ENCODE results near the gene ASGR2. TPM values are rescaled to one million over a fixed set of nuclear protein-coding genes. Genes with fewer than 3 reads are reported as not detected.

The ASGR2 gene
- polyA plus RNA-seq, 3 donors, result 53.3 to 148 (median 78.3) TPM

GRCh38 chr17:7133424-7133823, 18.8 kb upstream of the ASGR2 start:
- Histone ChIP-seq H3K9ac (ENCODE audit: insufficient read depth, low read length, poor library complexity, severe bottlenecking) (peak overlapping the region; percentile 85), H3K27ac (ENCODE audit: low read depth in 1 of 2, low read length in 2 of 2) (peak overlapping the region; percentile 100), H3K9me3 (replicated peaks in 1 of 2; ENCODE audit: control insufficient read depth in 1 of 2, insufficient read depth in 1 of 2, low read length in 2 of 2) (no peaks in the 10 kb centered on the region), H3K4me2 (replicated peaks; ENCODE audit: extremely low read depth, low read length, poor library complexity, severe bottlenecking) (peak overlapping the region; percentile 52), H3K4me1 (ENCODE audit: control insufficient read depth in 1 of 2, insufficient read depth in 2 of 2, low read length in 2 of 2) (peaks cover 94 to 98% of the 10 kb centered on the region in 2 donors), H3K79me2 (ENCODE audit: insufficient read depth, low read length) (peaks cover 16% of the 10 kb centered on the region), H2AFZ (ENCODE audit: insufficient read depth, low read depth, low read length, poor library complexity, severe bottlenecking) (peak overlapping the region; percentile 44), H3K4me3 (replicated peaks in 1 of 3; ENCODE audit: low read depth in 2 of 3, low read length in 3 of 3) (peak overlapping the region in 2 of 3 experiments; percentile 18 to 55), H3K27me3 (ENCODE audit: control insufficient read depth in 2 of 2, insufficient read depth in 2 of 2, low read length in 2 of 2) (no peaks in the 10 kb centered on the region), H3K36me3 (replicated peaks in 1 of 2; ENCODE audit: control insufficient read depth in 1 of 2, insufficient read depth in 2 of 2, low read length in 2 of 2) (no peaks in the 10 kb centered on the region), H4K20me1 (ENCODE audit: insufficient read depth, low read length) (no peaks in the 10 kb centered on the region)
- H3K27ac Mint-ChIP-seq, result peak overlapping the region; percentile 97 to 100 (median 100)
- 0% methylated on average over 14 of the region's 19 CpGs for WGBS (ENCODE audit: insufficient coverage)
- H3K27me3 Mint-ChIP-seq (ENCODE audit: low read depth in 3 of 3), result peaks cover 0 to 6% (median 0%) of the 10 kb centered on the region in 3 donors
- H3K4me3 Mint-ChIP-seq, result peak overlapping the region; percentile 68 to 81
- peaks cover 0 to 3% (median 0%) of the 10 kb centered on the region in 7 donors for H3K9me3 Mint-ChIP-seq
- intact Hi-C loops (cut with micrococcal nuclease), result loop anchor here (2.0 kb wide), 2 partner anchors 15 to 39 kb away; no protein-coding TSS in a partner anchor
- peaks cover 86% of the 10 kb centered on the region for H3K4me1 Mint-ChIP-seq
- no peaks in the 10 kb centered on the region for H3K36me3 Mint-ChIP-seq
- peak; percentile 84 to 92 (median 91) for DNase-seq
- peak; percentile 50 for TF ChIP-seq CTCF (IDR thresholded peaks at IDR 0.05)

- Histone ChIP-seq H3K36me3 (replicated peaks in 1 of 2; ENCODE audit: control insufficient read depth in 1 of 2, insufficient read depth in 2 of 2, low read length in 2 of 2) (no peaks in the 10 kb centered on the region), H3K27ac (ENCODE audit: low read depth in 1 of 2, low read length in 2 of 2) (peak overlapping the region; percentile 100), H3K9me3 (replicated peaks in 1 of 2; ENCODE audit: control insufficient read depth in 1 of 2, insufficient read depth in 1 of 2, low read length in 2 of 2) (no peaks in the 10 kb centered on the region), H3K79me2 (ENCODE audit: insufficient read depth, low read length) (peaks cover 9% of the 10 kb centered on the region), H2AFZ (ENCODE audit: insufficient read depth, low read depth, low read length, poor library complexity, severe bottlenecking) (no peak overlapping the region), H4K20me1 (ENCODE audit: insufficient read depth, low read length) (no peaks in the 10 kb centered on the region), H3K4me1 (ENCODE audit: control insufficient read depth in 1 of 2, insufficient read depth in 2 of 2, low read length in 2 of 2) (peaks cover 90 to 94% of the 10 kb centered on the region in 2 donors), H3K4me2 (replicated peaks; ENCODE audit: extremely low read depth, low read length, poor library complexity, severe bottlenecking) (peak overlapping the region; percentile 43), H3K4me3 (replicated peaks in 1 of 3; ENCODE audit: low read depth in 2 of 3, low read length in 3 of 3) (peak overlapping the region in 2 of 3 experiments; percentile 13 to 71), H3K27me3 (ENCODE audit: control insufficient read depth in 2 of 2, insufficient read depth in 2 of 2, low read length in 2 of 2) (no peaks in the 10 kb centered on the region), H3K9ac (ENCODE audit: insufficient read depth, low read length, poor library complexity, severe bottlenecking) (peak overlapping the region; percentile 85)
- peaks cover 0 to 6% (median 0%) of the 10 kb centered on the region in 3 donors for H3K27me3 Mint-ChIP-seq (ENCODE audit: low read depth in 3 of 3)
- intact Hi-C loops (cut with micrococcal nuclease), result loop anchor here (2.0 kb wide), 2 partner anchors 14 to 38 kb away; no protein-coding TSS in a partner anchor
- H3K36me3 Mint-ChIP-seq, result no peaks in the 10 kb centered on the region
- no peak for TF ChIP-seq CTCF (IDR thresholded peaks at IDR 0.05)
- 0% methylated on average over 2 of the region's 7 CpGs for WGBS (ENCODE audit: insufficient coverage)
- H3K9me3 Mint-ChIP-seq, result peaks cover 0 to 3% (median 0%) of the 10 kb centered on the region in 7 donors
- H3K4me3 Mint-ChIP-seq, result peak overlapping the region; percentile 78 to 93
- peak; percentile 96 to 99 (median 98) for DNase-seq
- peak overlapping the region; percentile 99 to 100 (median 100) for H3K27ac Mint-ChIP-seq
- peaks cover 85% of the 10 kb centered on the region for H3K4me1 Mint-ChIP-seq
Measured at GRCh38 chr17:7132511-7133094, 18.0 kb upstream of the ASGR2 start.

All from CD14-positive monocyte (primary cell).